Posterior cingulate gyrus (tissue), 11 donors: ENCODE results near the gene FZD10.

ENCODE experiments used
- DNase-seq, 10 donors: peaks; one replicate each; pipeline versions ENCODE4 v3.0.0 to v3.0.0-alpha.2; 2020 to 2021; ENCODE audit warnings: mixed read lengths in 3 of 10
- intact Hi-C: fragments of 100-400 bp; cut with DNase I; formaldehyde crosslinking; loops from one replicate; pipeline ENCODE4 v1.15.1; 2023

Gene FZD10

GRCh38 chr12:130162267-130162666 is at the start of gene FZD10:
Gene FZD10, plus strand, starts transcription at chr12:130162464. Its CDS starts 479 bp downstream, at chr12:130162943.
- intact Hi-C loops, result no loop called here
- DNase-seq, result peak in 1 of 10 donors; percentile 68

GRCh38 chr12:130114952-130115351 is 47.3 kb upstream of the FZD10 start:
- DNase-seq, result peak in 1 of 10 donors; percentile 67
- intact Hi-C loops, result no loop called here

- intact Hi-C loops, result no loop called here
- DNase-seq, result no peak
Observed at GRCh38 chr12:130115646-130116045, 46.6 kb upstream of the FZD10 start.

GRCh38 chr12:130116791-130117190 is 45.5 kb upstream of the FZD10 start:
- DNase-seq, result no peak
- intact Hi-C loops, result no loop called here

- no peak for DNase-seq
- intact Hi-C loops, result no loop called here
Observed at GRCh38 chr12:130117233-130117632, 45.0 kb upstream of the FZD10 start.

- no peak for DNase-seq
- intact Hi-C loops, result no loop called here
Observed at GRCh38 chr12:130117701-130118100, 44.6 kb upstream of the FZD10 start.

- intact Hi-C loops, result no loop called here
- no peak for DNase-seq
Observed at GRCh38 chr12:130118181-130118580, 44.1 kb upstream of the FZD10 start.

GRCh38 chr12:130119241-130119861 is 42.9 kb upstream of the FZD10 start:
- DNase-seq, result peak in 1 of 10 donors; percentile 48
- intact Hi-C loops, result no loop called here

GRCh38 chr12:130120012-130120805 is 42.1 kb upstream of the FZD10 start:
- intact Hi-C loops, result no loop called here
- peak in 1 of 10 donors; percentile 80 for DNase-seq

- intact Hi-C loops, result no loop called here
- no peak for DNase-seq
Observed at GRCh38 chr12:130121226-130122000, 40.9 kb upstream of the FZD10 start.

- intact Hi-C loops, result no loop called here
- no peak for DNase-seq
Observed at GRCh38 chr12:130122356-130122755, 39.9 kb upstream of the FZD10 start.

- intact Hi-C loops, result no loop called here
- no peak for DNase-seq
Observed at GRCh38 chr12:130124106-130124505, 38.2 kb upstream of the FZD10 start.

- intact Hi-C loops, result no loop called here
- no peak for DNase-seq
Observed at GRCh38 chr12:130124605-130125244, 37.5 kb upstream of the FZD10 start.

- intact Hi-C loops, result no loop called here
- peak in 2 of 10 donors; percentile 70 to 79 for DNase-seq
Observed at GRCh38 chr12:130126023-130126432, 36.2 kb upstream of the FZD10 start.

- intact Hi-C loops, result no loop called here
- DNase-seq, result peak in 2 of 10 donors; percentile 62 to 66
Observed at GRCh38 chr12:130127532-130127911, 34.7 kb upstream of the FZD10 start.

GRCh38 chr12:130127912-130128789 is 34.1 kb upstream of the FZD10 start:
- intact Hi-C loops, result no loop called here
- DNase-seq, result peak in 1 of 10 donors; percentile 71

- intact Hi-C loops, result no loop called here
- peak in 1 of 10 donors; percentile 36 for DNase-seq
Observed at GRCh38 chr12:130128790-130129735, 33.2 kb upstream of the FZD10 start.

GRCh38 chr12:130130346-130130745 is 31.9 kb upstream of the FZD10 start:
- DNase-seq, result no peak
- intact Hi-C loops, result no loop called here

GRCh38 chr12:130131025-130131424 is 31.2 kb upstream of the FZD10 start:
- intact Hi-C loops, result no loop called here
- peak in 2 of 10 donors; percentile 50 to 68 for DNase-seq
